ENCODE results near the gene IFNAR1.
A peak's percentile ranks its signal among the peaks of the same experiment; 100 is the strongest.

IFNAR1 gene

GRCh38 chr21:33383056-33383888, 58.5 kb downstream of the IFNAR1 start:
- peak; percentile 99 for TF ChIP-seq MAX (IDR thresholded peaks at IDR 0.05; ENCODE audit: low read depth, low read length)
- peak; percentile 82 for TF ChIP-seq MYC (IDR thresholded peaks at IDR 0.05; ENCODE audit: low read depth, low read length)
- no peak for TF ChIP-seq CTCF (IDR thresholded peaks at IDR 0.05; ENCODE audit: low read depth, low read length)
- TF ChIP-seq POLR2A (IDR thresholded peaks at IDR 0.05; ENCODE audit: extremely low read depth, insufficient read length) = peak; percentile 50
- peak; percentile 95 for DNase-seq (ENCODE audit: low read depth)
- H3K4me3 ChIP-seq (ENCODE audit: low read depth, low read length) = peak overlapping the region; percentile 45

- no peak for DNase-seq (ENCODE audit: low read depth)
- TF ChIP-seq MYC (IDR thresholded peaks at IDR 0.05; ENCODE audit: low read depth, low read length) (no peak), MAX (IDR thresholded peaks at IDR 0.05; ENCODE audit: low read depth, low read length) (no peak), CTCF (IDR thresholded peaks at IDR 0.05; ENCODE audit: low read depth, low read length) (no peak), POLR2A (IDR thresholded peaks at IDR 0.05; ENCODE audit: extremely low read depth, insufficient read length) (no peak)
- H3K4me3 ChIP-seq (ENCODE audit: low read depth, low read length) = no peak overlapping the region
Measured at GRCh38 chr21:33384841-33385331, 60.1 kb downstream of the IFNAR1 start.

DNA sequence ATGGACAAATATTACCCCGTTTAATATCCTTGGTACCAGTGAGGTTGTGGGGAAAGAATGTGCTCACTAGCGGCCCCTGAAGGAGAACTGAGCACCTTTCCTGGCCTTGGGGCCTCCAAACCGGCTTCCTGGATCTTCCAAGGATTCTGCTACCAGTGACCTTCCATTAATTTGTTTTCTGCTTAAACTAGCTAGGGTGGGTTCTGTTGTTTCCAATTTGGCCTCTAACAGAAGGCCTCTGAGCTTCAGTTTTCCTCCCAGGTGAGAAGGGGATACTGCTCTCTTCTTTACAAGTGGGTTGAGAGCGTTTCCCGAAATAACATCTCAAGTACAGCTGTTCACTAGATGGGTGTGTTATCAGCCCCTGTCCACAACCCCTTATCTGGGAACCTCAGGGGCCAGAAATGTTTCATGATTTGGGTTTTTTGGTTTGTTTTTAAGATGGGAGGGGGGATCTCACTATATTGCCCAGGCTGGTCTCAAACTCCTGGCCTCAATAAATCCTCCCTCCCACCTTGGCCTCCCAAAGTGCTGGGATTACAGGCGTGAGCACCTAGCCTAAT, 61.5 kb downstream of the IFNAR1 start:
- H3K4me3 ChIP-seq (ENCODE audit: low read depth, low read length) = no peak overlapping the region
- no peak for DNase-seq (ENCODE audit: low read depth)
- TF ChIP-seq CTCF (IDR thresholded peaks at IDR 0.05; ENCODE audit: low read depth, low read length) = peak; percentile 16
- no peak for TF ChIP-seq MYC (IDR thresholded peaks at IDR 0.05; ENCODE audit: low read depth, low read length)
- no peak for TF ChIP-seq POLR2A (IDR thresholded peaks at IDR 0.05; ENCODE audit: extremely low read depth, insufficient read length)

- TF ChIP-seq CTCF (IDR thresholded peaks at IDR 0.05; ENCODE audit: low read depth, low read length) = no peak
- TF ChIP-seq MAX (IDR thresholded peaks at IDR 0.05; ENCODE audit: low read depth, low read length) = no peak
- no peak for TF ChIP-seq POLR2A (IDR thresholded peaks at IDR 0.05; ENCODE audit: extremely low read depth, insufficient read length)
- no peak for TF ChIP-seq MYC (IDR thresholded peaks at IDR 0.05; ENCODE audit: low read depth, low read length)
- H3K4me3 ChIP-seq (ENCODE audit: low read depth, low read length) = no peak overlapping the region
- DNase-seq (ENCODE audit: low read depth) = no peak
Measured at GRCh38 chr21:33387294-33387693, 62.5 kb downstream of the IFNAR1 start.

GRCh38 chr21:33388188-33388587, 63.4 kb downstream of the IFNAR1 start:
- no peak for TF ChIP-seq CTCF (IDR thresholded peaks at IDR 0.05; ENCODE audit: low read depth, low read length)
- TF ChIP-seq MAX (IDR thresholded peaks at IDR 0.05; ENCODE audit: low read depth, low read length) = no peak
- TF ChIP-seq POLR2A (IDR thresholded peaks at IDR 0.05; ENCODE audit: extremely low read depth, insufficient read length) = no peak
- H3K4me3 ChIP-seq (ENCODE audit: low read depth, low read length) = no peak overlapping the region
- peak; percentile 71 for DNase-seq (ENCODE audit: low read depth)

All from NB4 (cell line).